ENCODE measurements around the gene CAPZA1.

The CAPZA1 gene

GRCh38 chr1:112715264-112716053 lies 95.8 kb downstream of the CAPZA1 start, which contains the start of gene PPM1J:
Gene PPM1J (minus strand): TSS chr1:112715332. CDS start chr1:112715301, 31 bp downstream.
- DNase-seq (ENCODE audit: low spot score), result peak; percentile 99

DNA sequence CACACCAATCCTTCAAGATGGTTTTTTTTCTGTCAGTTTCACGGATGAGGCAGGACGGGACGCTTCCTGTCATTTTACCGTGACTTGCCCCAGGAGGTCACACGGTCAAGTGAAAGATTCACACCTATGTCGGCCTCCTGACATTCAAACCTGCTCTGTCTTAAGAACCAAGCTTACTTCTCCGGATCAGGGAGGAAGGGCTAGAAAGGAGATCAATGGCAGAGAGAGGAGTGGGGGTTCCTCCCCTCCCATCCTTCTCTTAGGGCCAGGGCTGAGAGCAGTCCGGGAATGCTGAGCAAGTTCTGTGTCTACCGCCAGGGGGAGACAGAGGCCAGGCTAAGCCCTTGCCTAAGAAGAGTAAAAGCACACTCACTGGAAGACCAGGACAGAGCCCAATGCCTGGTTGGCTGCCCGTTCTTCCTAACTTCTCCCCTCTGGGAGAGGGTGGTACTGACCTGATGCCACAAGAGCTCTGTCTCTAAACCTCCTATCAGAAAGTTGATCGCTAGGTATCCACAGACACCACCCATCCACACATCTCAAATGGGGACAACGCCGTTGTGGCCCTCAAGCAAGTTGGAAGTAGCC lies 96.6 kb downstream of the CAPZA1 start:
- DNase-seq (ENCODE audit: low spot score), result peak; percentile 91

DNA sequence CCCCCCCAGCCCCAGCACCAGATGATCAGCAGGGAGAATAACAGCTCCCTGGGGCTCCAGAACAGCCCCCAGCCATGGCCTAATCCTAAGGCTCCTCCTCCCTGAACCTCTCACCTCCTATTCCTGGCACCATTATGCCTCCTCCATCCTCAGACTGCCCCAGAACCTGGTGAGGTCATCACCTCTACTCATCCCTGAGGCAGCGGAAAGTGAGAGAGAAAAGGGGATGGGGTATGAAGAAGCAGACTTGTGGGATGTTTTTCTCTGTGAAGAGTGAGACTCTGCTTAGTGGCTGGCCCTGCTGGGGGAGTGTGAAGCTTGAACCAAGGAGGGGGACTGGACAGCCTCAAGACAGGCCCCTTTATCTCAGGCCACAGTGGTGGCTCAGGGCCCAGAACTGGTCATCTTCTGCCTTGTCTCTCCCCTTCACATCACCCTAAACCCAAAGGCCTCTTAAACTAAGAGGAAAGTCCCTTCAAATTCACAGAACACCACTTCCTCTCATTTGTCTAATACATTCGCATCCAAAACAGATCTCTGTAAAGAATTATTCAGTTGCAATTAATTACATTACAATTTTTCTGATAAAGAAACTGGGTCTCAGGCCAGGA lies 97.7 kb downstream of the CAPZA1 start:
- DNase-seq (ENCODE audit: low spot score), result no peak

DNA sequence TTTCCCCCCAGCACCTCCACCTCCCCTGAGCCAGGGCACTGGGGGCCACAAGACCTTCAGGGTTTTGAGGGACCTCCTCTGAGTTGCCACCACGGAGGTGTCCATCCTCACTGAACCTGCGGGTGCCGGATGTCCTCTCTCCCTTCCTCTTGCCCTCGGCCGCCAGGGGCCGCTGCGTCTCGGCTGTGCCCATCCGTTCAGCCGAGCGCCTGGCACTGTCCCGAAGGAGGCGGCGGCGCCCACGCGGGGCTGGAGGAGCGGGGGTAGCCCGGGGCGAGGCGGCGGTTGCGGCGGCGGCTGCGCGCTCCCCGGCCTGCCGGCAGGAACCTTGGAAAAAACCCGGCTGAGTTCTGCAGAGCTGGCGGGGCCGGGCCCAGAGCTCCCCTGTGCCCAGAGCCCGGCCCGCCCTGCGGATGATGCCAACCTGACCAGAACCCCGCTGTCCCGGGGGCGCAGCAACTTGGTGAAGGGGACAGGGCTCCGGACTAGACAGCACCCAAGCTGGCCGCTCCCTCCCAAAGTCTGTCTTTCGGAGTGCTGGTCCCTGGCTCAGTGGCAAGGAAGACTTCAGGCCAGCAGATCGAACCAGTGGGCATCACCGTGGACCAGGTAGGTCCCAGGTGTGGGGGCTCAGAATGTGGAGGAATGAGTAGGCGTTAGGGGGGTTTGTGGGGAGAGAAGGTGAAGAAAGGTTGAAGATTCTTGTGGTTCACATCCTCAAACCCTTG lies 99.2 kb downstream of the CAPZA1 start:
- DNase-seq (ENCODE audit: low spot score), result peak; percentile 90

GRCh38 chr1:112719706-112720105 lies 100.1 kb downstream of the CAPZA1 start:
- no peak for DNase-seq (ENCODE audit: low spot score)

GRCh38 chr1:112720800-112721199 lies 101.2 kb downstream of the CAPZA1 start:
- no peak for DNase-seq (ENCODE audit: low spot score)

Measured in AG08396 (cell line).